ENCODE measurements around the gene VPS50.

Gene VPS50, protein sequence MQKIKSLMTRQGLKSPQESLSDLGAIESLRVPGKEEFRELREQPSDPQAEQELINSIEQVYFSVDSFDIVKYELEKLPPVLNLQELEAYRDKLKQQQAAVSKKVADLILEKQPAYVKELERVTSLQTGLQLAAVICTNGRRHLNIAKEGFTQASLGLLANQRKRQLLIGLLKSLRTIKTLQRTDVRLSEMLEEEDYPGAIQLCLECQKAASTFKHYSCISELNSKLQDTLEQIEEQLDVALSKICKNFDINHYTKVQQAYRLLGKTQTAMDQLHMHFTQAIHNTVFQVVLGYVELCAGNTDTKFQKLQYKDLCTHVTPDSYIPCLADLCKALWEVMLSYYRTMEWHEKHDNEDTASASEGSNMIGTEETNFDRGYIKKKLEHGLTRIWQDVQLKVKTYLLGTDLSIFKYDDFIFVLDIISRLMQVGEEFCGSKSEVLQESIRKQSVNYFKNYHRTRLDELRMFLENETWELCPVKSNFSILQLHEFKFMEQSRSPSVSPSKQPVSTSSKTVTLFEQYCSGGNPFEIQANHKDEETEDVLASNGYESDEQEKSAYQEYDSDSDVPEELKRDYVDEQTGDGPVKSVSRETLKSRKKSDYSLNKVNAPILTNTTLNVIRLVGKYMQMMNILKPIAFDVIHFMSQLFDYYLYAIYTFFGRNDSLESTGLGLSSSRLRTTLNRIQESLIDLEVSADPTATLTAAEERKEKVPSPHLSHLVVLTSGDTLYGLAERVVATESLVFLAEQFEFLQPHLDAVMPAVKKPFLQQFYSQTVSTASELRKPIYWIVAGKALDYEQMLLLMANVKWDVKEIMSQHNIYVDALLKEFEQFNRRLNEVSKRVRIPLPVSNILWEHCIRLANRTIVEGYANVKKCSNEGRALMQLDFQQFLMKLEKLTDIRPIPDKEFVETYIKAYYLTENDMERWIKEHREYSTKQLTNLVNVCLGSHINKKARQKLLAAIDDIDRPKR

DNA sequence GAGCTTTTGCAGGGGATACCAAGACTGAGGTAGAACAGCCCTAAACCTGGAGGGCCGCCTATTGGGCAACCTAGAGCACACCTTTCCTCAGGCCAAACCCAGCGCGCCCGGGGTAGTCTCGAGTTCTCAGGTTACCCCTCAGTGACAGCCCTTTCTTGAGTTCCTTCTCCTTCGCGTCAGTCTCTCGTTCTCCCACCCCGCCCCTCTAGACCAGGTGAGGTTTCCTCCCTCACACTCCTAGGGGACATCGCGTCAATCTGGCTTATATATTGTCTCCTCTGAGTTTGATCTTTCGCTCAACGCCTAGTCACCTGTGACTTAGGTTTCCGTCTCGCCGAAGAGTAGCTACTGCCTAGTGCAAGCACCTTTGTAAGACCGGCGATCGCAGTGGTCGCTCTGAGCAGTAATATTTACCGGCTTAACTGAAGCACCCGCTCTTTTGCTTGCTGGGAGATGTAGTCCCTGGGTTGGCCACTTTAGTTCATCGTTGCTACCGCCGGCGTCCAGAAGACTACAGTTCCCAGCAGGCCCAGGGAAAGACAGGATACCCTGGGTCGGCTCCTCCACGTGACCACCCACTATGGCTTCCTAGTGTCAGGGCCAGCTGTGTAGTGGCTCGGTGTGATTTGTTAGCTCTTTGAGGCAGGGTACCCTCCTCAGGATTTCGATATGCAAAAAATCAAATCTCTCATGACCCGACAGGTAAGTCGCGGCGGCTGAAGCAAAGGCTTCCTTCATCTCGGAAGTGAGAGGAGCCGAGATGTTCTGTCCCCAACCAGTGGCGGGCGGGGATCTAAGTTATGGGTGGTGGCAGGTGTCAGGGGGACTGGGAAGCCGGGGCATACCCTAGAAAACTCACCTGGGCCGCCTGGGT, at the start of gene VPS50:
VPS50 (plus strand) TSS at position 568 of the 874 bp plus-strand sequence; CDS start at position 670, 102 bp downstream.
- peaks cover 6% of the 10 kb centered on the region for H3K27me3 ChIP-seq (ENCODE audit: low read depth)
- in situ Hi-C loops (cut with MboI; ENCODE audit: low sequenced_read_pairs), result loop anchor here (25.0 kb wide), 1 partner anchor 330 kb away; the partner anchor contains the start of gene CALCR
- H3K36me3 ChIP-seq (replicated peaks), result no peaks in the 10 kb centered on the region
- peak; percentile 94 to 95 for DNase-seq (ENCODE audit: low spot score in 2 of 2)
- no peaks in the 10 kb centered on the region; the same call in 1 of the 2 replicates for H3K4me1 ChIP-seq
- peak within 1 kb of the TSS; percentile 71 for H3K4me3 ChIP-seq
- H3K9me3 ChIP-seq, result no peaks in the 10 kb centered on the region

DNA sequence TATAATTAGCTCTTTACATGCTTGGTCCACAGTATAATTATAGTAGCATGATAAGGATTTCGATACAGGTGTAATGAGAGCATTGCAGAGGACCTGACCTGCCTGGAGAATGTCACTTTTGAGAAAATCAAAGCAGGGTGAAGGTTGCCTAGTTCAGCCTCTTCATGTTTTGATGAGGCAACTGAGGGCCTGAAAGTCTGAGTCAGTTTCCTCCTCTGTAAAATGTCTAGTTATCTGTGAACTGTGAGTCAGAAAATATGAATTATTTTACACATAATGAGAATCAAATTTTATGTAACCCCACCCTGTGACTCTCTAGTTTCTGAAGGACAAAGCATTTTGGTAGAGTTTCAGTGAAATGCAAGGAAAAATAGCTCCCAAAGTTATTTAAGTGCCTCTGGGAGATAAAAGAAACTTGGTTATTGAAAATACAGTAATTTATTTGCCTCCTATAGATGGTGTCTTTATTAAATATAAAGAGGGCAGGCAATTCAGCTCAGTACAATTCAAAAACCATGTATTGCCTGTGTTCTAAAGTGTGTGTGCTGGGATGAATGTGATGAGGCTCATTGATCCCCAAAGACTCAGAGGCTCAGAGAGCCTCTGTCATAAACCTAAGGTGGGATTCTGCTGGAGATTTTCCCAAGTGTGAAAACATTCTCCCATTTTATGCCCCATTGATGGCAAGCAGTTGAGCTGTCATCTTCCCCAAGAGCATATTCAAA, 46.7 kb upstream of the VPS50 start:
- Histone ChIP-seq H3K36me3 (replicated peaks) (no peaks in the 10 kb centered on the region), H3K27me3 (ENCODE audit: low read depth) (peaks cover 14% of the 10 kb centered on the region), H3K9me3 (no peaks in the 10 kb centered on the region), H3K4me3 (no peak overlapping the region), H3K4me1 (no peaks in the 10 kb centered on the region)
- DNase-seq (ENCODE audit: low spot score in 2 of 2), result no peak
- in situ Hi-C loops (cut with MboI; ENCODE audit: low sequenced_read_pairs), result no loop called here

DNA sequence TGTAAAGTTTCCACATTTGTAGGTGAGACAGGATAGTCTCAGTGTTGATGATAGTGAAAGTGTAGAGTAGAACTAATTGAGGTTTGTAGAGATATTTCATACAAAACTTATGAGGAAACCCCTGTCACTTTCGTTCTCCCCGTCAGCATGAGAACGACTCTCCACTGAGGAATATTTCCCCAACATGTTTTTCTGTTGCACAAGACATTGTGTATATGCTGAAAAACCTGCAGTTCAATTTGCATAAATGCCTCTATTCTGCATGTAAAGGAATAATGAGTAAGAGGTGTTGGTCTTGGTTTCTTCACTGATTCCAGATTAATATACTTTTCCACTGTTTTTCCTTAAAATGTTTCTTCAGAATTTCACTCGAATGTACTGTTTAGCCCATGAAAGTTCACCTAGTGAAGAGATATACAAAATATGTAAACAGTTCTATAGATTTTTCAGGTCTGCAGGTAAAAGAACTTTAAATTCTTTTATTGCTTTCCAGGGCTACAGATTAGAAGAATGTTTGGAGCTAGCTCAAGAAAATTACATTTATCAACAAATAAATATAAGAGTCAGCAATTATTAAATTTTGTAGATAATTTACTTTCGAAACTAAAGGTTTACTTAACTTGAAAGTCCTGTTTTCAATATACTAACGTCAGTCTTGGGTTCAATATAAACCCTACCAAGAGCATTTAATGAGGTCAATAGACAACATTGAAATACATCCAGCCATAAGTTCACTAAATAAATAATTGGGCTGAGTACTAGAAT, 43.1 kb upstream of the VPS50 start:
- Histone ChIP-seq H3K36me3 (replicated peaks) (no peaks in the 10 kb centered on the region), H3K27me3 (ENCODE audit: low read depth) (peaks cover 11% of the 10 kb centered on the region; the same call in 1 of the 2 replicates), H3K9me3 (no peaks in the 10 kb centered on the region), H3K4me3 (no peak overlapping the region), H3K4me1 (no peaks in the 10 kb centered on the region)
- DNase-seq (ENCODE audit: low spot score in 2 of 2), result no peak
- in situ Hi-C loops (cut with MboI; ENCODE audit: low sequenced_read_pairs), result no loop called here

DNA sequence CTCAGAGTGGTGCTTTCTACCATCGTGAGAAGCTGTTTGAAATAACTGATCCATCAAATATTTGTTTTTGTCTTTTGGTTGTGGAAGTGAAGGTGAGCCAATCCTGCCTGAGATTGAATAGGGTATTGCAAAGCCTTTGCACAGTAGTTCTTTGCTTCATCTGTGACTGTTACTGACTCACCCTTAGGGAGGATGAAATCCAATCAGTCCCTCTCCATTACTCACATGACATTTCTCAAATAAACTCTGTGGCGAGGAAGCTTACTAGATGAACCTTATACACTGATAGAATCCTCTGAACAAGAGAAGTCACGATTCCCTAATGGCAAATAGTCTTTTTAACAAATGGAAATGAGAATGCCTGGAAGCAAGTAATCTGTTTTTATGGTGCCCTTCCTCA, 37.8 kb upstream of the VPS50 start:
- peaks cover 6% of the 10 kb centered on the region for H3K27me3 ChIP-seq (ENCODE audit: low read depth)
- no peak overlapping the region for H3K4me3 ChIP-seq
- no peaks in the 10 kb centered on the region for H3K9me3 ChIP-seq
- no peaks in the 10 kb centered on the region for H3K36me3 ChIP-seq (replicated peaks)
- in situ Hi-C loops (cut with MboI; ENCODE audit: low sequenced_read_pairs), result no loop called here
- H3K4me1 ChIP-seq, result no peaks in the 10 kb centered on the region
- no peak for DNase-seq (ENCODE audit: low spot score in 2 of 2)

DNA sequence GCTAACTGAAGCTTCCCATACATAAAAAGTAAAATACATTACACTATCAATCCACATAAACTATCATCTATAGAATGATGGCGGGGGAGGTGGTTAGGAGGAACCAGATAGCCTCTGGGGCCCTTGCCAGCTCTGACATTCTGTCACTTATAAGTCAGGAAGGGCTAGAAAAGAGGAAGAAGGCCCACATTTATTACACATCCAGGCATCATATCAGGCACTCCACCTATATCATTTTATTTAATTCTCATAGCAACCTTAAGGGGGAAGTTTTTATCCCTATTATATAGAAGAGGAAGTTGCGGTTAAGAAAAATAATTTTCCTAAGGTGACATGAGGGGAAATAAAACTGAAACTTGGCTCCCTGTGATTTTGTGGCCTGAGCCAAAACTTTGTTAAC, 35.8 kb upstream of the VPS50 start:
- Histone ChIP-seq H3K9me3 (no peaks in the 10 kb centered on the region), H3K4me1 (no peaks in the 10 kb centered on the region), H3K27me3 (ENCODE audit: low read depth) (peaks cover 6% of the 10 kb centered on the region), H3K36me3 (replicated peaks) (no peaks in the 10 kb centered on the region), H3K4me3 (no peak overlapping the region)
- in situ Hi-C loops (cut with MboI; ENCODE audit: low sequenced_read_pairs), result no loop called here
- no peak for DNase-seq (ENCODE audit: low spot score in 2 of 2)

DNA sequence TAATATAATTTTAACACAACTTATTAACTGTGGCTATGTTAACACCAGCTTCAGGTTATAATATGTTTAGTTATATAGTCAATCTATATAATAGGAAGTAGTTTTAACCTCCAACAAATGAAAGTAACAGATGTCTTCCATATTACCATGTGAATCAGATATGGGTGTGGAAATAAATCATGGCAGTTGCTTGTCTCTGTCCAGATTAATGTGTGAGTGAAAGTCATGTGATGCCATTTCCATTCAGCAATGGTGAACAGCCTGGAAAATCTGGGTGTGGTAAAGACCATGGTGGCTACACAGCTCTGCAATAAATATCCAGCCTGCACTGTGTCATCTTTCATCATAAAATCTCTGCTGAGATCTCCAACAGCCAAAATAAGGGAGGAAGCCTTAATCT, 33.7 kb upstream of the VPS50 start:
- Histone ChIP-seq H3K27me3 (ENCODE audit: low read depth) (peaks cover 2% of the 10 kb centered on the region), H3K4me1 (no peaks in the 10 kb centered on the region), H3K4me3 (no peak overlapping the region), H3K36me3 (replicated peaks) (no peaks in the 10 kb centered on the region), H3K9me3 (no peaks in the 10 kb centered on the region)
- no peak for DNase-seq (ENCODE audit: low spot score in 2 of 2)
- in situ Hi-C loops (cut with MboI; ENCODE audit: low sequenced_read_pairs), result no loop called here

DNA sequence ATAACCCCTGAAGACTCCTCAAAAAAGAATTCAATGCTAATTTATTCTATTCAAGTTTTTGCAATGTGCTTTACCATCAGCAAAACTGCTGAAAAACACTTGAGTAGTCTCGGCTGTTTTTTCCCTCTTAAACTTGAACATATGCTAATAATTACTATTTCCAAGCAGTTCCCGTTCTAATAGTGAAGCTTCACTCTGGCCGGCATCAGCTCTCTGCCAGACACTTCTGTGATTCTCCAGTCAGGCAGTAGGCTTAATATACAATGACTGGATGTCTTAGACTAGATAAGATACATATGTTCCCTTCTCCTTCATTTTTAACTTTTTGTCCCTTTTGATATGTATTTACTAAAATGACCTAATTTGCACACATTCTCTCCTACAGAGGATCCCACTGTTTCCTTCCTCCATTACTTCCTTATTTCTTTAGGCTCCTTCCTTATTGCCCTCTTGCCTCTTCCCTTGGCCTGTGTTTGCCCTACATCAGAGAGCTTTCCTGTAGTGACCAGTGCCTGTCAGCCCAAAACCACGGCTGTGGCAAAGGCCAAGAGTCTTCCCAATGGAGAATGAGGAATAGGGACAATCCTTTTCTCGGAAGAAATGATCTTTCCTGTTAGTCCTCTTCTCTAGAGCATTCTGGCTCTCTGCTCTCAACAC, 29.4 kb upstream of the VPS50 start:
- in situ Hi-C loops (cut with MboI; ENCODE audit: low sequenced_read_pairs), result no loop called here
- Histone ChIP-seq H3K36me3 (replicated peaks) (no peaks in the 10 kb centered on the region), H3K4me1 (no peaks in the 10 kb centered on the region), H3K4me3 (no peak overlapping the region), H3K9me3 (no peaks in the 10 kb centered on the region), H3K27me3 (ENCODE audit: low read depth) (peaks cover 10% of the 10 kb centered on the region)
- DNase-seq (ENCODE audit: low spot score in 2 of 2), result no peak

DNA sequence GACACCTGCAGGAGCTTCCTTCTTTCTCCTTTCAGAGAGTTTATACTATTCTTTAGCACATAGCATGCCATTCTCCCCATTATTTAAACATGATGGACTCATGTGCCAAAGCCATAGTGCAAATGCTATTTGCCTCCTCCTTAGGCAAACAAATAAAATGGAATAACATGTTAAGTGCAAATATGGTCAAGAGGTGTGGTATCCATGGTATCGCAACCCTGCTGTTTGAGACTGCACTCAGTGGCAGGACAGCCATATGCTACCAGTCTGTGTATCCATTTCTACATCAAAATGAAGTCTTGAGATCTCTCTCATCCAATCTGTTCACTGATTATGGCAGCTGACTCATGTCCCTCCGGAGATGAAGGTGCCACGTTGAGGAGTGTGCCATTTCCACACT, 28.7 kb upstream of the VPS50 start:
- Histone ChIP-seq H3K36me3 (replicated peaks) (no peaks in the 10 kb centered on the region), H3K9me3 (no peaks in the 10 kb centered on the region), H3K4me3 (no peak overlapping the region), H3K27me3 (ENCODE audit: low read depth) (peaks cover 10% of the 10 kb centered on the region), H3K4me1 (no peaks in the 10 kb centered on the region)
- in situ Hi-C loops (cut with MboI; ENCODE audit: low sequenced_read_pairs), result no loop called here
- DNase-seq (ENCODE audit: low spot score in 2 of 2), result no peak

DNA sequence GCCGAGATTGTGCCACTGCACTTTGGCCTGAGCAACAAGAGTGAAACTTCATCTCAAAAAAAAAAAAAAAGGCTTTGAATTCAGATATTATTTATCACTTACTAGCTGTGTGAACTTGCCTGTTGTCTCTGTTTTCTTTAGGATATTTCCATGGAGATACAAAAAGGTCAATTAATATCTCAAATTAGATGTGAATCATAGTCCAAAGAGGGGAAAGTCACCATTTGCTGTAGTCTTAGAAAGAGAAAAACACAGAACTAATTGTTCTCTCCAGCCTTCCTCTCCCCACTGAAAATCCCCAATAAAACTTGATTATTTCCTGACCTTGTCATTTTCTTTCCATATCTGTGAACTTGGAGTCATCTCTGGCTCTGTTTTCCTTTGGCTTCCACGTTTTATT, 27.1 kb upstream of the VPS50 start:
- in situ Hi-C loops (cut with MboI; ENCODE audit: low sequenced_read_pairs), result no loop called here
- Histone ChIP-seq H3K9me3 (no peaks in the 10 kb centered on the region), H3K36me3 (replicated peaks) (no peaks in the 10 kb centered on the region), H3K4me3 (no peak overlapping the region), H3K27me3 (ENCODE audit: low read depth) (peaks cover 10% of the 10 kb centered on the region), H3K4me1 (no peaks in the 10 kb centered on the region)
- DNase-seq (ENCODE audit: low spot score in 2 of 2), result no peak

DNA sequence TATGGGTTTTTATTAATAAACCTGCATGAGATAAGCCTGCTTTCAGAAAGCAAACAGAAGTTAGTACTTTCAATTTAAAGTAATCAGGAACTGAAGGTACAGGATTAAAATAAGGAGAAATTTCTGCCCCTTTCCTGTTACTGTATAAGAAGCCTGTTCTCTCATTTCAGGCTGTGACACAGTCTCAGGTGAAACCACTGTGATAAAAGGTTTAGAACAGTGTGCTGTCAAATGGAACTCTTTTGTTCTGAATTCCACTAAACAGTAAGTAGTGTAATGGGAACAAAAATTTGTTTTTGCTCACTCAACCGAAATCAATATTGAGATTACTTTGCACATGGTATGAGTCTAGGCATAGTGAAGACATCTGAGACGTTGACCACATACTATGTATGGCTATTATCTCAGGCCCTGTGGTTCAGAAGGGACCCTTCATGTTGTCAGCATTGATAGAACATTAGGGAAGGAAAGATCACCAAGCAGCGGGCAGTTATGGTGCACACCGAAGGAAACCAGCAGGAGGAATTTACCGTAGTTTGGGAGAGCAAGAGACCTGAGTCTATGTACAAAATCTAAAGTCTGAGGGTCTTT, 20.8 kb upstream of the VPS50 start:
- no peaks in the 10 kb centered on the region for H3K4me1 ChIP-seq
- in situ Hi-C loops (cut with MboI; ENCODE audit: low sequenced_read_pairs), result no loop called here
- peaks cover 22% of the 10 kb centered on the region for H3K27me3 ChIP-seq (ENCODE audit: low read depth)
- no peak overlapping the region for H3K4me3 ChIP-seq
- no peaks in the 10 kb centered on the region for H3K36me3 ChIP-seq (replicated peaks)
- no peak for DNase-seq (ENCODE audit: low spot score in 2 of 2)
- no peaks in the 10 kb centered on the region for H3K9me3 ChIP-seq

DNA sequence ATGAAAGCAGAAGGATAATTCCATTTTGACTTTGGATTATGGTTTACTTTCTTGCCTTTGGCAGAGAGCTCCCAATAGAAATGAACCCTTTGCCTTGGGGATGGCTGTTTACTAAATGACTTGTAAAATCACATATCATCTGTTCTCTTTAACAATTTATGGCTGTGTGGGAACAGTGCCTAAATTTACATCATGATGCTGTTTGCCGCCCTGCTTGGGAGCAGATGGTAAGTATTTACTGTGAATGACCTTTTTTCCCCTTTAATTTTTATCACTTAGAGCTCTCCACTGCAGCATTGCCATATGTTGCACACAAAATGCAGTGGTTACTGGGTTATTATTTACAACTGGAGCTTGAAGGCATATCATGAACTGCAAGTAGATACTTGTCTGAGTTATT, 19.3 kb upstream of the VPS50 start:
- no peak overlapping the region for H3K4me3 ChIP-seq
- H3K27me3 ChIP-seq (ENCODE audit: low read depth), result peaks cover 31% of the 10 kb centered on the region
- DNase-seq (ENCODE audit: low spot score in 2 of 2), result no peak
- in situ Hi-C loops (cut with MboI; ENCODE audit: low sequenced_read_pairs), result no loop called here
- no peaks in the 10 kb centered on the region for H3K4me1 ChIP-seq
- H3K9me3 ChIP-seq, result no peaks in the 10 kb centered on the region
- H3K36me3 ChIP-seq (replicated peaks), result no peaks in the 10 kb centered on the region
